GM19351 (cell line): ENCODE measurements around the gene GOSR2.
"Not testable (repeated sequence)": the region's sequence is repeated elsewhere in the genome, so short reads cannot be mapped to it uniquely, and the experiment has no call there.

Source experiments
- ATAC-seq: cut with Tn5 transposase; IDR thresholded peaks from one replicate; pipeline ENCODE4 v1.9.1; 2021; ENCODE audit warnings: mild to moderate bottlenecking, moderate library complexity; ENCODE audit not compliant: unreplicated experiment

Gene GOSR2

DNA sequence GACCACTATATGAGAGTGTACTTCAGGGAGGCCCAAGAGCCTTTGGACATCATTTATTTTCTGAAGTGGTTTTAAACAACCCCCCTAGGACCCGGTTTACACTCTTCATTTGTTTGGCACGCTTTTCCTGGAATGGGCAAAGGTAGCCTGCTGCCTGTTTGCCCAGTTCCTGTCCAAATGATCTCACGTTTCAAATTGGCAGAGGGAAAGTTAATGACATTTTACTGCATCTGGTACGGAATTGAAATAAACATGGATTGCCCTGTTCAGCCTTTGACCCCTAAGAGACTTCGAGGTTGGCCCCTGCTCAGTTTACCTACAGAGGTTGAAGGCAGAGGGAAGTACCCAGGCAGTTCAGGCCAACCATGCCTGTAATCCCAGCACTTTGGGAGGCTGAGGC, 61.9 kb downstream of the GOSR2 start:
- no peak for ATAC-seq

DNA sequence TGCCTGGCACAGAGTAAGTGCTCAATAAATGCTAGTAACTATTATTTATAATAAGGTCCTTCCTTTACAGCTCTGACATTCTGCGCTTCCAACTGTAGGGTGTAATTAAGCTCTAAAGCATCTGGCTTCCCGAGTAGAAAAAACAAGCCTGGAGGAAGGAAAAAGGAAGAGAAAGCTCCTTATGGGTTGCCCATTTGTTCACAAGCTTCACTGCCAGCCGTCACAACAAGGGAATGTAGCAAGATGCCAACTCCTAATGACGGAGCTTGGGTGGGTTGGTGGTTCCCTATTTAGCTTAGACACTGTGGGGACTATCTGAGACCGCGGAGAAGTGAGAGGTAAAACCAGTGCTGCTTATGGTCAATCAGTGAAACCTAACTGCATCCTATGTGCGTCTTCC, 63.4 kb downstream of the GOSR2 start:
- no peak for ATAC-seq

DNA sequence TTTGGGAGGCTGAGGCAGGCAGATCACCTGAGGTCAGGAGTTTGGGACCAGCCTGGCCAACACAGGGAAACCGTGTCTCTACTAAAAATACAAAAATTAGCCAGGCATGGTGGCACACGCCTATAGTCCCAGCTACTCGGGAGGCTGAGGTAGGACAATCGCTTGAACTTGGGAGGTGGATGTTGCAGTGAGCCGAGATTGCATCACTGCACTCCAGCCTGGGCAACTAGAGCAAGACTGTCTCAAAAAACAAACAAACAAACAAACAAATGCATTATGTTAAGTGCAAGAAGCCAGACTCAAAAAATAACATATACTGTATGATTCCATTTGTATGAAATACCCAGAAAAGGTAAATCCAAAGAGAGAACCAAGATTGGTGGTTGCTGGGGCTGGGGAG, 65.0 kb downstream of the GOSR2 start:
- ATAC-seq = not testable (repeated sequence)

DNA sequence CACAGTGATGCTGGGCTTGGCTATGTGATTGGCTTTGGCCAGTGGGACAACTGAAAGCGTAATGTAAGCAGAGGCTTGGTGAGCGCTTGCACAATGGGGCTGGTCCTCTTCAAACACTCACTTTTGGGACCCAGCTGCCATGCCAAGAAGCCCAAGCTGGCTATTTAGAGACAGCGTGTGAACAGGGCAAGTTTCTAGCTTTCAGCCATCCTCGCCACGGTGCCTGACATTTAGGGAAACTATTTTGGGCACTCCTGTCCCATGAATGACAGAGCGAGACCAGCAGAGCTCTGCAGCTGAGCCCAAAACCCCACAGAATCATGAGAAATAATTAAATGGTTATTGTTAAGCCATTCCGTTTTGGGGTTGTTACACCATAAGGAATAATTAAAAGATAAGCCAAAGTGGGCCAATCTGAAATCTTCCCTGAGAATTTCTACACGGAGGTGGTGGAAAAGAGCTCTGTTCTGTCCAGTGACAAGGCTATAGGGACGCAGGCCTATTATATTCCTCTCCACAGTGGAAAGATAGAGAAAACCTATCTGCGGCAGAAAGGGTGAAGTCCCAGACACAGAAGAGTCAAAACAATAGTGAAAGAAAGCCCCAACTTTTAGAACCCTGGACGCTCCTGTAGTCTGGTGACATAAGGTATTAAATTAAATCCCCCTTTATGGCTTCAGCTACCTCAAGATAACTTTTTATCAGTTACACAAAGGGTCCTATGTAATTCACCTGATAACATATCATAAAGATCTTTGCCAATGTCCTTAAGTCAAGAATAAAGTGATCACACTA, 66.9 kb downstream of the GOSR2 start:
- no peak for ATAC-seq

DNA sequence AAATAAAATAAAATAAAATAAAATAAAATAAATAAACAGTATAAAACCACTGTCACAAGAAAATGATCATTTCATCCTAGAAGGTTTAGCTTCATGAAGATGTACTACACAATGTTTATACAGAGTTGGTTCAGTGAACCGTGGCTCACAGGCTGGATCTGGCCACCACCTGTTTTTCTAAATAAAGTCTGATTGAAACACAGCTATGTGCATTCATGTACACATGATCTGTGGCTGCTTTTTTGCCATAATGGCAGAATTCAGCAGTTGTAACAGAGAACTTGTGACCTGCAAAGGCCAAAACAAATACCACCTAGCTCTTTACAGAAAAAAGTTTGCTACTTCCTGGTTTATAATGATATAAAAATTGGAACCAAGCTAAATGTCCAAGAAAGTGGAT, 68.7 kb downstream of the GOSR2 start:
- no peak for ATAC-seq
